Measurements from ENCODE around the gene ANKS3.

Gene ANKS3

DNA sequence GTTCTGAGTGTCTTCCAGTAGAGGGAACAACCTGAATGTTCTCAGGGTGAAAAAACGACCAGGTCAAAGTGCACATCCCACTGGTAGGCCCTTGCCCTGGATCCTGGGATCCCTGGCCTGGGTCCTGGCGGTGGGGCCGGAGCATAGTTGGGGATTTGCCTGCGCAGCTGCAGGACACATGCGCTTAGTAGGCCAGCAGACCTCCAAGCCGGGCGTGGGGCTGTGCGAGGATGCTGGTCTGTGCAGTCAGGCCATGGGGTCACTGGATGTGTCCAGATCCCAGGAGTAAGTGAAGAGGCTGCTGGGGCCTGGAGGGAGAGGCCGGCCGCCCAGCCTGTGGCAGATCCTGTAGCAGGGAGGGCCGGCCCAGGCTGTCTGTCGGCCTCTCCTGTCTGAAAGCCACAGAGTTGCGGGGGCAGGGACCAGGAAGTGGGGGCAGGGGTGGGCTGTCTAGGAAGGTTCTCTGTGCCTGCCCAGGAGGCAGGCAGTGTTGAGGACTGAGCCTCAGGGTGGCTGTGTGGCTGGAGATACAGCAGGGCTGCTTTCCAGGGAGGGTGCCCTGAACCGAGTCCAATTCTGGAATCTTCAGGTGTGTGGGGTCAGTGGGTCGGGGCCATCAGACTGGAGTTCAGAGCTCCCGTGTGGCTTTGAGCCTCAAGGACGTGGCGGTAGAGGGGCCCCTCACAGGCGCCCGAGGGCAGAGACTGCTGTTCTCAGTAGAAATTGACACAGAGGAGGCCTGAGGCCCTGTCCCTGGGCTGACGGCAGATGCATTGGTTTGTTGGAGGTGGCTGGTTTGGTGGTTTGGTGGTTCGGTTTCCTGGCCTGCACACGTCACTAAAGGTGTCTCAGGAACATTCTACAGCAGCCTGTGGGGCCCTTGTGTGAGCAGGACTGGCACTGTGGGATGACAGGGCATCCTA, 57.9 kb downstream of the ANKS3 start:
- Mint-ChIP-seq H3K9me3 (no peaks in the 10 kb centered on the region), H3K27me3 (no peaks in the 10 kb centered on the region), H3K4me3 (no peak overlapping the region), H3K4me1 (peaks cover 5% of the 10 kb centered on the region), H3K36me3 (peaks cover 6% of the 10 kb centered on the region), H3K27ac (no peak overlapping the region)
- DNase-seq (ENCODE audit: low spot score in 2 of 2) (no peak), ATAC-seq (ENCODE audit: low read depth) (no peak)

DNA sequence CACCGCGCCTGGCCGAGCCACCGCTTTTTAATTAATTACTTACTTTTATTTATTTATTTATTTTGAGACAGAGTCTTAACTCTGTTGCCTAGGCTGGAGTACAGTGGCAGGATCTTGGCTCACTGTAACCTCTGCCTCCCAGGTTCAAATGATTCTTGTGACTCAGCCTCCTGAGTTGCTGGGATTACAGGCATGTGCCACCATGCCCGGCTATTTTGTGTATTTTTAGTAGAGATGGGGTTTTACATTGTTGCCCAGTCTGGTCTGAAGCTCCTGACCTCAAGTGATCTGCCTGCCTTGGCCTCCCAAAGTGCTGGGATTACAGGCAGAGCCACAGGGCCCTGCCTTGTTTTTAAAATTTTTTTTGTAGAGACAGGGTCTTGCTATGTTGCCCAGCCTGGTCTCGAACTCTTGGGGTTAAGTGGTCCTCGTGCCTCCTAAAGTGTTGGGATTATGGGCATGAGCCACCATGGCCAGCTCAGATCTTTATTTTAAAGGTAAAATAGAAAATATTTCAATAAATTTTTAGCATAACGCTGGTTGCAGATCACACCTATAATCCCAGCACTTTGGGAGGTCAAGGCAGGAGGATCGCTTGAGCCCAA, 59.0 kb downstream of the ANKS3 start:
- Mint-ChIP-seq H3K27me3 (no peaks in the 10 kb centered on the region), H3K27ac (no peak overlapping the region), H3K4me1 (peaks cover 5% of the 10 kb centered on the region), H3K9me3 (no peaks in the 10 kb centered on the region), H3K36me3 (peaks cover 4% of the 10 kb centered on the region), H3K4me3 (no peak overlapping the region)
- DNase-seq (ENCODE audit: low spot score in 2 of 2) (no peak), ATAC-seq (ENCODE audit: low read depth) (no peak)

DNA sequence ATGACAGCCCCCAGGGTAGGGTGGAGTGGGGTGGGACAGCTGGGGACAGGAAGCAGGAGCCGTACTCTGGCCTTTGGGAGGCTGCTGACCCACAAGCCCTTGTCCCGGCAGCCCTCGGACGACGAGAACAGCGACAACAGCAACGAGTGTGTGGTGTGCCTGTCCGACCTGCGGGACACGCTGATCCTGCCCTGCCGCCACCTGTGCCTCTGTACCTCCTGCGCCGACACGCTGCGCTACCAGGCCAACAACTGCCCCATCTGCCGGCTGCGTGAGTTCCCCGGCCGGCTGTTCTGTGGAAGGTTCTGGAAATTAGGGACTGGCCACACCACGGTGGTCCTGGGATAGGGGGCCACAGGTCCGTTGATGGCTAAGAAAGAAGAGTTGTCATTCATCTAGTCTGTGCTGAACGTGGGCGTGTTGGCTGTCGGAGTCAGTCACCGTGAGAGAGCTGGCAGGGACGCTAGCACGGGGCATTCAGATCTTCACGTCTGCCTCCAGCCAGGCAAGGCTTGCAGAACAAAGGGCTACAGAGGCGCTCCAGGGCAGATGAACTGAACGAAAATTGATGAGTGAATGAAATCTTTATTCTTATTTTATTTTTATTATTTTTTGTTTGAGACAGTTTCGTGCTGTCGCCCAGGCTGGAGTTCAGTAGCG, 60.6 kb downstream of the ANKS3 start:
- Mint-ChIP-seq H3K27ac (no peak overlapping the region), H3K27me3 (no peaks in the 10 kb centered on the region), H3K36me3 (peaks cover 7% of the 10 kb centered on the region), H3K4me1 (peaks cover 5% of the 10 kb centered on the region), H3K4me3 (no peak overlapping the region), H3K9me3 (no peaks in the 10 kb centered on the region)
- DNase-seq (ENCODE audit: low spot score in 2 of 2) (no peak), ATAC-seq (ENCODE audit: low read depth) (no peak)

DNA sequence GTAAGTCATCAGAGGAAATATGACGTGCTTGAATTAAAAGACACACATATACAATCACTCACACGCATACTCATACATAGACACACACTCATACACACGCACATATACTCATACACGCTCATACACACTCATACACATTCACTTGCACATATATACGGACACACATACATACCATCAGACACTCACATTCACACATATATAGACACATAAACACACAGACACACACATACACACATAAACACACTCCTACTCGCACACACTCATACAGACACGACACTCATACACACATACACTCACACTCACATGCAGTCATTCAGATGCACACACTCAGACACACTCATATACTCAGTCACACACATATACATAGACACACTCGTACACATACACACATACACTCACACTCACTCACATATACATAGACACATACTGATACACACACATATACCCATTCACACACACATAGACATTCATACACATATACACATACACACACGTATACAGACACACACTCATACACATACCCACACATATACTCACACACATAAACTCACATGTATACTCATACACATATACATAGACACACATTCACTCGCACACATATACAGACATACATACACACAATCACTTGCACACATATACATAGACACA, 65.6 kb downstream of the ANKS3 start:
- no peak for DNase-seq (ENCODE audit: low spot score in 2 of 2)
- Mint-ChIP-seq H3K4me1 (peaks cover 12% of the 10 kb centered on the region), H3K4me3 (no peak overlapping the region), H3K36me3 (peaks cover 3% of the 10 kb centered on the region), H3K27ac (no peak overlapping the region), H3K9me3 (no peaks in the 10 kb centered on the region), H3K27me3 (no peaks in the 10 kb centered on the region)
- no peak for ATAC-seq (ENCODE audit: low read depth)

DNA sequence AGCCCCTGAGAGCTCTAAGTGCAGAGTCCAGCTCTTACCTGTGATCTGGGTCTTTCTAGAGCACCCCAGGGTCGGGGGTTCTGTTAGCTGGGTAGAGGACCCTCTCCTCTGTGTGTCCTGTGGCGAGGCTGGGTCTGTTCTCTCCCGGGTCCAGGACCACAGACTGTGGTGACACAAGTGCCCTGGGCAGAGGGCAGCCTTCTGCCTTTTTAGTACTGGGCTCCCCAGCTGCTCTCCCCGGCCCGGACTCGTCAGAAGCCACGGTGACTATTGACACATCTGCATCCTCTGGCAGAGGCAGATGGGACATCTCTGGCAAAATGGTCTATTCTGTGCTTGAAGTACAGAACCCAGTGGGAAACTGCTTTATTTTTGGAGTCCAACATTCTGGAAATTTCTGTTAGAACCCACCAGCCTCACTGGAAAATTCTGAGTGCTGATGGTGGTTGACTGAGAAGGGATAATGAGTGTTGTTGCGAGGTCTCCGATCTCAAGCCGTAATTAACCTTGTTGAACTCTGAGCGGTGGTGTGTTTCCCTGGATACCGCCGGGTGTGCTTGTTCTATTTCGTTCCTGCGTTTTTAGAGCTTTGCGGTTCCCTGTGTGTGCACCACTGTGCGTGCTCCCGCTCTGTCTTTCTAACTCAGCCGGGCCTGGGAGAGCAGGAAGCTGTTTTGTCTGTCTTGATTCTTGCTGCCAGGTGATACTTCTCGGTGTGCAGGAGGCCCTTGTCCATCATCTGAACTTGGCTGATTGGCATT, 66.7 kb downstream of the ANKS3 start:
- no peaks in the 10 kb centered on the region for H3K27me3 Mint-ChIP-seq
- DNase-seq (ENCODE audit: low spot score in 2 of 2) = no peak
- peaks cover 5% of the 10 kb centered on the region for H3K36me3 Mint-ChIP-seq
- H3K27ac Mint-ChIP-seq = no peak overlapping the region
- no peak for ATAC-seq (ENCODE audit: low read depth)
- H3K9me3 Mint-ChIP-seq = no peaks in the 10 kb centered on the region
- H3K4me1 Mint-ChIP-seq = peaks cover 12% of the 10 kb centered on the region
- H3K4me3 Mint-ChIP-seq = no peak overlapping the region

DNA sequence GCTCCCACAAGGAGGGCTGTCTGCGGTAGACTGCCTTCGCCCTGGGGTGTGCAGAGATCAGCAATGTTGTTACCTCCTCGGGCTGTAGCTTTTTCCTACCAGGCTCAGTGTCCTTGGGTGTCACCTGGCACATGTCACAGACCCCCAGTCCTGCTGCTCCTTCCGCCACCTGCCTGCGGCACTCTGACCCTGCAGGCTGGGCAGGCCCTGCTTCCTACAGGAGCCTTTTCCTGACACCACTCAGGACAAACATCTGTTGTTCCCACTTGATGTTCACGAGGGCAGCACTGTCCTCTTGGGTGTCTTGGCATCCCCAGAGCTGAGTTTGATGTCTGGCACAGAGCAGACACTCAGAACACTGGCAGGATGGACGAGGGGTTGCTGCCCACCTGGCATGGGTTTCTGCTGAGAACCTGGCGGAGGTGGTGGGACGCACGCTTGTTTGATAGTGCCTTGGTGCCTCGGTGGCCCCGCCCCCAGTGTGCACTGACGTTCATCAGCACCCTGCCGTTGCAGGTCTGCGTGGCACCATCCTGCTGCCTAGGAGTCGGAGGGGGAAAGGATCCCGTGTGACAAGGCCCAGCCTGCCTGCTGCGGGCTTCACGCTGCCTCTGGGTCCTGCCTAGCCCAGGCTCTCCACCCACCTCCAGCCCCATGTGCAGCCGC, 67.4 kb downstream of the ANKS3 start:
- Mint-ChIP-seq H3K9me3 (no peaks in the 10 kb centered on the region), H3K27ac (no peak overlapping the region), H3K4me3 (no peak overlapping the region), H3K36me3 (peaks cover 5% of the 10 kb centered on the region), H3K4me1 (peaks cover 12% of the 10 kb centered on the region), H3K27me3 (no peaks in the 10 kb centered on the region)
- no peak for DNase-seq (ENCODE audit: low spot score in 2 of 2)
- ATAC-seq (ENCODE audit: low read depth) = no peak

DNA sequence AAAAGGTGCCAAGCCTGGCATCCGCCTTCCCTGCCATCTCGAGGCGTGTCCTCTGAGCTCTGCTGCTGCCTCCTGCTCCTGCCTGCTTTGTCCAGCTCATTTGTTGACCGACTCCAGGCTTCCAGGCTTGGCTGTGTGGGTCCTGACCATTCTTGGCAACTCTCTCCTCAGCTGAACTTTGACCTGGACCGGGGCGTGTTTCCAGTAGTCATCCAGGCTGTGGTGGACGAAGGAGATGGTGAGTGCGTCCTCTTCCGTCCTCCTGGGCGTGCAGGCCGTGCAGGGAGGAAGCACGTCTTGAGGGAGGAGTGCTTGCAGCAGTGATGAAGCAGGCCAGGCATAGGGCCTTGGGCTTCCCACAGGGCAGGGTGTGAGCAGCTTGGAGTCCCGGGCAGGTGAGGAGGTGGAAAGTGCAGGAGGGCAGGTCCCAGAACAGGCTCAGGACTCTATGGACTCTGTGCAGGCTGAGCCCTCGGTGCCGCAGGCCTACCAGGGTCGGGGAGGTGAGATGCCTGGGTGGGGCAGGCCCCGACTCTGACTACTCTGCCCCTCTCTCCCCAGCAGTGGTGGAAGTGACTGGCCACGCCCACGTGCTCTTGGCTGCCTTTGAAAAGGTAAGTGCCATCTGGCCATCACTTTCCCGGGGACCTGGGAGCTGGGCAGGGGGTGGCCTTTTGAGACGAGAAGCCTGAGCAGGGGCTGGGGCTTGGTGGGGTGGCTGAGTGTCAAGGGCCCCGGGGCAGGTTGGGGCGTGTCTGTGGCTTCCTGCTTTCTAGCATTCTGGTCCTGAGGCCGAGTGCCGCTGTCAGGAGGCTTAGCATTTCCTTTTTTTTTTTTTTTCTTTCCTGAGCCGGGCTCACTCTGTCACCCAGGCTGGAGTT, 69.3 kb downstream of the ANKS3 start:
- no peak for DNase-seq (ENCODE audit: low spot score in 2 of 2)
- Mint-ChIP-seq H3K4me1 (peaks cover 12% of the 10 kb centered on the region), H3K27me3 (no peaks in the 10 kb centered on the region), H3K4me3 (peak overlapping the region; percentile 18), H3K9me3 (no peaks in the 10 kb centered on the region), H3K27ac (peak overlapping the region; percentile 65), H3K36me3 (peaks cover 5% of the 10 kb centered on the region)
- peak; percentile 89 for ATAC-seq (ENCODE audit: low read depth)

DNA sequence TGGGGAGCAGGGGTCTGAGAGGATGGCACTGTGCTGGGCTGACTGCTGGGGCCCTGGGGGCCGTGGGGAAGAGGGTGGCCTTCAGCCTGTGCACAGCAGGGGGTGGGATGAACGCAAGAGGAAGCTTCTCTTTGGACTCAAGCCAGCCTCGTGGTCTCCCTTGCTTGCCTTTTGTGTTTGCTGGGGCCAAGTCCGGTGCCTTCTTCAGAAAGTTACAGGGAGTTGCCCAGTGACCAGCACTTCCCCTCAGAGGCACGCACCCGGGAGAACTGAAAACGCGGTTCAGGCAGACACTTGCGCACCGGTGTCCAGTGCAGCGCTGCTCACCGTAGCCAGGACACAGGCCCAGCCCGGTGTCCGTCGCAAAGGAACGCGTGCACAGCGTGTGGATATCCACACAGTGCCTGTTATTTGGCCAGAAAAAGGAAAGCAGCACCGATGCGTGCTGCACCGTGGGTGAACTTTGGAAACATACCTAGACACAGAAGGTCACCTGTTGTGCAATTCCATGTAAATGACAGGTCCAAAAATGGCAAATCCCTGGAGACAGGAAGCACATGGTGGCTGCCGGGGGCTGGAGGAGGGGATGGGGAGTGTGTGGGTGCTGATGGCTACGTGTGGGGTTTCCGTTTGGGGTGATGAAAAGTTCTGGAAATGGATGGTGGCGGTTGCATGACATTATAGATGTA, 70.2 kb downstream of the ANKS3 start:
- peaks cover 12% of the 10 kb centered on the region for H3K4me1 Mint-ChIP-seq
- no peaks in the 10 kb centered on the region for H3K9me3 Mint-ChIP-seq
- H3K27me3 Mint-ChIP-seq = no peaks in the 10 kb centered on the region
- ATAC-seq (ENCODE audit: low read depth) = no peak
- no peak overlapping the region for H3K4me3 Mint-ChIP-seq
- peaks cover 2% of the 10 kb centered on the region for H3K36me3 Mint-ChIP-seq
- DNase-seq (ENCODE audit: low spot score in 2 of 2) = no peak
- no peak overlapping the region for H3K27ac Mint-ChIP-seq

DNA sequence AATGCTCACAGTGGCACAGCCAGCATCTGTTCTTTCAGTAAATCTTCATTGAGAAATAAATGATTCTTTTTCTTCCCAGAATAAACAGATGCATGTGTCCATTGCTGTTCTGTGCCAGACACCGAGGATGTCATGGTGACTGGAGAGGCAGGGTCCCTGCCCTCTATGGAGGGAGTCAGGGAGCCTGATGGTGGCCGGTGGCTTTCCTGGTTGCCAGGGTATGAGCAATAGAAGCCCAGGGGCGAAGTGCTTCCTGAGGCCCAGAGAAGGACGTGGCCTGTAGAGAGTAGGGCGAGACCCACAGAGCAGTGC, 70.7 kb downstream of the ANKS3 start:
- Mint-ChIP-seq H3K27ac (no peak overlapping the region), H3K4me3 (no peak overlapping the region), H3K9me3 (no peaks in the 10 kb centered on the region), H3K36me3 (peaks cover 4% of the 10 kb centered on the region), H3K27me3 (no peaks in the 10 kb centered on the region), H3K4me1 (peaks cover 12% of the 10 kb centered on the region)
- DNase-seq (ENCODE audit: low spot score in 2 of 2) (no peak), ATAC-seq (ENCODE audit: low read depth) (no peak)

DNA sequence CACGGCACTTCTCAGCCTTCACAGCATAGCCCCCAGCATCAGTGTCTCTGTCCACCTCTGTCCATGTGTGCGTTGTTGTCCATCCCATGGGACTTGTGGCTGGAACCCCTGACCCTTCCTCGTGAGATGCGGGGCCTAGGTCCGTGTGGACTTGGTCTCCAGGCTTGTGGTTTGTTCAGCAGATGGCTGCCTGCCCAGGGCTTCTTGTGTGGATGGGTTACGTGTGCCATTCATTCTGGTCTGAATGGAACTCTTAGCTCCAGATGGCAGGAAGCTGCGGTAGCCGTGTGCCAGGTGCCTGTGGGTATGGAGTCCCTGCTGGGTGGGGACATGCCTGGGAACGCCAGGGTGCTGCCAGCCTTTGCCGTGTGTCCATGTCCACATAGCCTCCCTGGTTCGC, 72.4 kb downstream of the ANKS3 start:
- H3K9me3 Mint-ChIP-seq = no peaks in the 10 kb centered on the region
- H3K27ac Mint-ChIP-seq = no peak overlapping the region
- no peak overlapping the region for H3K4me3 Mint-ChIP-seq
- H3K27me3 Mint-ChIP-seq = no peaks in the 10 kb centered on the region
- DNase-seq (ENCODE audit: low spot score in 2 of 2) (no peak), ATAC-seq (ENCODE audit: low read depth) (no peak)
- H3K36me3 Mint-ChIP-seq = peaks cover 4% of the 10 kb centered on the region
- peaks cover 12% of the 10 kb centered on the region for H3K4me1 Mint-ChIP-seq

DNA sequence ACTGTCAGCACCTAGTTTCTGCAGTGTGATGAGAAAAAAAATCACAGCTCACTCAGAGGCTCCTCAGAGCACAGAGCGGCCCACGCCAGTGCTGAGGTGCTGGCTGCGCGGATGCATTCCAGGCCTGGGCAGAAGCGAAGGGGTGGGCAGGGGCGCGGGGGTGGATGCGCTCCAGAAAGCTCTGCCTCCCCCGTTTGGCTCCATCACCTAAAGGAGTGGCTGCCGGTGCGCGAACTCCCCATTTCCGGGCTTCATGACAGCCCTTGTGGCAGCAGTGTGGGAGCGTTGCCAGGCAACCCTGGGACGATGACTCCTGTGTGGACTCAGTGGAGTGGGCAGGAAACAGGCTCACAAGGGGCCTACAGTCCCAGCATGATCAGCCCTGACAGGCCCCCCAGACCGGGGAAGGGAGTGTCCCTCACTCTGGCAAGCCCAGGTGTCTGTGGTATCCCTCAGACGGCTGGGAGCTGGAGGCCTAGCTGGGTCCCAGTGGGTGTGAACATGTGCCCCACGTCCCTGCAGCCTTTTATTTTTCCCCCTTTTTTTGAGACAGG, 73.5 kb downstream of the ANKS3 start:
- Mint-ChIP-seq H3K9me3 (no peaks in the 10 kb centered on the region), H3K27ac (no peak overlapping the region), H3K27me3 (no peaks in the 10 kb centered on the region), H3K36me3 (peaks cover 7% of the 10 kb centered on the region), H3K4me1 (peaks cover 12% of the 10 kb centered on the region), H3K4me3 (no peak overlapping the region)
- ATAC-seq (ENCODE audit: low read depth) (no peak), DNase-seq (ENCODE audit: low spot score in 2 of 2) (no peak)
